Activated CD8-positive, alpha-beta T cell treated with anti-CD3 and anti-CD28 coated beads, Interleukin-2, amount 10 ng/mL, durations not matched to agents 7 days and 5 days (primary cell): ENCODE measurements around the gene VSTM1. TPM values are rescaled to one million over a fixed set of nuclear protein-coding genes. Genes with fewer than 3 reads are reported as not detected.
"Not testable (repeated sequence)": the region's sequence is repeated elsewhere in the genome, so short reads cannot be mapped to it uniquely, and the experiment has no call there.

Experiments used
- ATAC-seq: fragments of 150-1000 bp; cut with Tn5 transposase; one replicate; pipeline ENCODE4 v1.10.0; 2021; ENCODE audit warnings: moderate library complexity
- CTCF ChIA-PET: fragments of 350-600 bp; sonication (Branson Sonifier 250); formaldehyde crosslinking; loops from one replicate; lab custom pipeline; 2021; ENCODE audit warnings: antibody characterized with exemption; lab: Charles Lee
- POLR2A ChIA-PET: fragments of 350-600 bp; sonication (Branson Sonifier 250); formaldehyde crosslinking; loops from one replicate; lab custom pipeline; 2021; ENCODE audit warnings: antibody characterized with exemption; lab: Charles Lee
- DNase-seq: peaks from one replicate; pipeline ENCODE4 v3.0.0-alpha.2; 2020
- H3K27ac Mint-ChIP-seq: one replicate; pipeline ENCODE4 v1.8.0; 2021; ENCODE audit warnings: mild to moderate bottlenecking, mixed read lengths
- H3K27me3 Mint-ChIP-seq: one replicate; pipeline ENCODE4 v1.8.0; 2021; ENCODE audit warnings: low read depth, mixed read lengths
- H3K36me3 Mint-ChIP-seq: one replicate; pipeline ENCODE4 v1.8.0; 2021; ENCODE audit warnings: low read depth, mixed read lengths
- H3K4me1 Mint-ChIP-seq: one replicate; pipeline ENCODE4 v1.8.0; 2021; ENCODE audit warnings: low read depth, mixed read lengths
- H3K4me3 Mint-ChIP-seq: one replicate; pipeline ENCODE4 v1.8.0; 2021; ENCODE audit warnings: mild to moderate bottlenecking, mixed read lengths
- H3K9me3 Mint-ChIP-seq: one replicate; pipeline ENCODE4 v1.8.0; 2022; ENCODE audit warnings: mixed read lengths; ENCODE audit not compliant: insufficient read depth
- total RNA-seq, 2 experiments: library from RNA; stranded (reverse); gene quantifications; one replicate each; pipeline ENCODE4 v1.2.3, GENCODE V29; 2021

The VSTM1 gene, protein sequence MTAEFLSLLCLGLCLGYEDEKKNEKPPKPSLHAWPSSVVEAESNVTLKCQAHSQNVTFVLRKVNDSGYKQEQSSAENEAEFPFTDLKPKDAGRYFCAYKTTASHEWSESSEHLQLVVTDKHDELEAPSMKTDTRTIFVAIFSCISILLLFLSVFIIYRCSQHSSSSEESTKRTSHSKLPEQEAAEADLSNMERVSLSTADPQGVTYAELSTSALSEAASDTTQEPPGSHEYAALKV
- total RNA-seq, result not detected

DNA sequence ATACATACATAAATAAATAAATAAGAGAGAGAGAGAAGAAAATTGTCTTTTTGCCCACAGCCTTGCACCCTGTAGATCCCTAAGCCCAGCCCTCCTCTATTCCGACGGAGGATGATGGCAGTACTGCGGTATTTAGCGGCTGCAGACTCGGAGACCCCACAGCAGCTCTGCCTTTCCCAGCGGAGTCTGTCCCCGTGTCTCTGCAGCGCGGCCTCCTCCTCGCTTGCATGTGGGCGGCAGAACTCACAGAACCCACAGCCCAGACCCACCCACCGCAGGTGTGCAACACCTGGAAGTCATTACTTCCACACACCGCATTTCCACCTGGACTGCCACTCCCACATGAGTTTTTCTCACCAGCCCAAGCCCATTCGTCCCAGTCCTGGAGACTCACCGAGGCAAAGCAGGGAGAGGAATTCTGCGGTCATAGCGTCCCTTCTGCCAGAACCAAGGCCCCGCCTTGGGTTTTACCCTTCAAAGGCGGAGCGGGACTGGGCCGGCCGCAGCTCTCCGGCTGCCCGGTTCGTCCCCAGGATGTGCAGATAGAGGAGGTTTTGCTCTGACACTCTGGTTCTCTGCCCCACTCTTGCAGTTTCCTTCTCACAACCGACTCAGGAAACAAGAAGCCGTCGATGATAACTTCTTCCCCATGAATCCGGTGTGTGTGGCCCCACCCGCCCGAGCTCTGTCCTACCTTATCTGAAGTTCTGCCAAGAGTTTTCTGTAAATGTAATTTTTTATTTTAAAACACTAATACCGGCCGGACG is at the start of gene VSTM1:
Gene VSTM1 (minus strand): TSS at position 548 of the 767 bp plus-strand sequence. CDS start 120 bp downstream, at position 428.
- DNase-seq (no peak), ATAC-seq (no peak)
- Mint-ChIP-seq H3K36me3 (no peaks in the 10 kb centered on the region), H3K4me3 (no peak within 1 kb of the TSS), H3K4me1 (no peaks in the 10 kb centered on the region), H3K9me3 (no peaks in the 10 kb centered on the region), H3K27ac (no peak within 1 kb of the TSS), H3K27me3 (peaks cover 3% of the 10 kb centered on the region)
- CTCF ChIA-PET, result no interaction called here
- POLR2A ChIA-PET, result no interaction called here

DNA sequence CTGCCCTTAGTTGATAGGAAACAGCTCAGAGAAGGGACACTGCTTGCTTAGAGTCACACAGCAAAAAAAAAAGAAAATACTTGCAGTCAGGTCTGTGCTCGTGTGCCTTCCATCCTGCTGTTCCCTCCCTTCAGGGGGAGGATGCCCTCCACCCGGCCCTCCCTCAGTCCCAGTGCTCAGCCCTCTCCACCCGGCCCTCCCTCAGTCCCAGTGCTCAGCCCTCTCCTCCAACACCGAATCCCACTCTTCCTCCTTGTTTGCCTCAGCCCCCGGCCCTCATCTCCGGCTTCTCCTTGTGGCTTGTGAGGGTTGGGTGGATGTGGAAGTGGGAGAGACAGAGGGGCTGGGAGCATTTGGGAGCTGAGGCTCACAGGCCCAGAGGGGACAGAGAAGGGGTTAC is 46.0 kb upstream of the VSTM1 start:
- Mint-ChIP-seq H3K36me3 (peaks cover 59% of the 10 kb centered on the region), H3K4me1 (peaks cover 24% of the 10 kb centered on the region)
- ATAC-seq, result no peak

DNA sequence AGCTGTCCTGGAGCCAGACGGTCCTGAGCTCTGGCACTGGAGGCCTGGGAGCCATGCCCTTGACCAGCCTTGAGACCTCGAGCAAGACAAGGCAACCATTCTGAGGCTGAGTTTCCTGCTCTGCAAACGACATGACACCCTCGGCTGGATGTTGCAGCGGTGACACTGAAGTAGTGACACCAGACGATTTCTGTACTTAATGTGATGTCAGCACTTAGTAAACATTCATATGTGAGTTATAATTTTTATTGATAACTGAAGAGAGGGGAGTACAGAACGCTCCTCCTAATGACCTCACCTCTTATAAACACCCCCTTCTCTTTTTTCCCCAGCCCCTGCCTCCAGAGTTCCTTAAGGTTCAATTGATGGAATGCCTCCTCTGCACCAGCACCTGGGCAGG is 44.8 kb upstream of the VSTM1 start:
- Mint-ChIP-seq H3K27ac (no peak overlapping the region), H3K4me1 (peaks cover 19% of the 10 kb centered on the region), H3K27me3 (no peaks in the 10 kb centered on the region), H3K9me3 (no peaks in the 10 kb centered on the region), H3K4me3 (no peak overlapping the region), H3K36me3 (peaks cover 51% of the 10 kb centered on the region)
- ATAC-seq, result no peak
- POLR2A ChIA-PET, result interaction anchor here (0.7 kb wide), 1 partner anchor 8 kb away, joined by 3 read pairs; no protein-coding TSS in a partner anchor
- CTCF ChIA-PET, result no interaction called here
- DNase-seq, result no peak

More for the DNA sequence above, 46.0 kb upstream of the VSTM1 start:
- Mint-ChIP-seq H3K27ac (no peak overlapping the region), H3K27me3 (no peaks in the 10 kb centered on the region), H3K4me3 (no peak overlapping the region), H3K9me3 (no peaks in the 10 kb centered on the region)
- DNase-seq, result no peak
- ChIA-PET CTCF (no interaction called here), POLR2A (no interaction called here)

DNA sequence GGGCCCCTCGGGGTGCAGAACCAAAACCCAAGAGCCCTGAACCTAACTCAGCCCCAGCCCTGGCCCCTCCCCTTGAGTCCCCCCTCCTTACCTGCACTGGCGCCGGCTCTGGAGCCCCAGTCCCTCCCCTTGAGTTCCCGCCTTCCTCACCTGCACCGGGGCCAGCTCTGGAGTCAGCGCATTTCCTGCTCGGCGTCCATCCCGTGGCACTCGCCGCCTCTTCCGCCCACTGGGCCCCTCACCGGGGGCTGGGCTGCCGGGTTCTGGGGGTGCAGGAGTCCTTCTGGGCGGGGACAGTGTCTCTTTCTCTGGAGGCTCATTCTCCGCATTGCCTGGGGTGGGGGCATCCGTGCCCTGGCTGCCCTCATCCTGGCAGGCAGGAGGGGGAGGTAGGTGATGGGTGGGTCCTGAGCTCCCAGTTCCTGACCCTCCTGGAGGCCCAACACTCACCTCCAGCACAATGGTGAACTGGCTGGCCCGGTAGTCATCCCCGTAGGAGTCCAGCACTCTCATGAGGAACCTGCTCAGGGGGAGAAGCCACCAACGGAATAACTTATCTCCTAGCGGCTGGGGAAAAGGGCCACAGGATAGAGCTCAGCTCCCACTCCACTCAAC is 44.3 kb upstream of the VSTM1 start:
- no peak for DNase-seq
- no peaks in the 10 kb centered on the region for H3K9me3 Mint-ChIP-seq
- ATAC-seq, result no peak
- H3K4me1 Mint-ChIP-seq, result peaks cover 19% of the 10 kb centered on the region
- H3K27me3 Mint-ChIP-seq, result no peaks in the 10 kb centered on the region
- peaks cover 49% of the 10 kb centered on the region for H3K36me3 Mint-ChIP-seq
- ChIA-PET POLR2A (no interaction called here), CTCF (no interaction called here)
- no peak overlapping the region for H3K27ac Mint-ChIP-seq
- H3K4me3 Mint-ChIP-seq, result no peak overlapping the region

DNA sequence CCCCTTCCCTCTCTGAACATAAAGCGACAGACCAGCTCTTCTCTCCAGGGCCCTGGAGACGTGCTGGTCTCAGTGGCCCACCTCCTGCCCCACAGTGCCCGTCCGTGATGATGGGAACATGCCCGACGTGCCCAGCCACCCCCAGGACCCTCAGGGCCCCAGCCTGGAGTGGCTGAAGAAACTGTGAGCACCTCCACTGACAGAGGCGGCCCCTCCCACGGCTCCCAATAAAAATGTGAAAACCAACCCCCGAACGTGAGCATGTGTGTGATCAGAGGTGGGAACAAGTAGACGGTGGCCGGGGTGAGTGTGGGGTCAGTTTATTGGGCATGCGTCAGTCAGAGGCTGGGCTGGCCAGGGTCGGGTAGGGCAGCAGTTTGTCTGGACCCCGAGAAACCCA is 43.0 kb upstream of the VSTM1 start:
- CTCF ChIA-PET, result no interaction called here
- no peaks in the 10 kb centered on the region for H3K27me3 Mint-ChIP-seq
- POLR2A ChIA-PET, result no interaction called here
- peaks cover 24% of the 10 kb centered on the region for H3K4me1 Mint-ChIP-seq
- no peaks in the 10 kb centered on the region for H3K9me3 Mint-ChIP-seq
- H3K36me3 Mint-ChIP-seq, result peaks cover 43% of the 10 kb centered on the region
- no peak overlapping the region for H3K27ac Mint-ChIP-seq
- DNase-seq, result no peak
- H3K4me3 Mint-ChIP-seq, result no peak overlapping the region
- no peak for ATAC-seq

DNA sequence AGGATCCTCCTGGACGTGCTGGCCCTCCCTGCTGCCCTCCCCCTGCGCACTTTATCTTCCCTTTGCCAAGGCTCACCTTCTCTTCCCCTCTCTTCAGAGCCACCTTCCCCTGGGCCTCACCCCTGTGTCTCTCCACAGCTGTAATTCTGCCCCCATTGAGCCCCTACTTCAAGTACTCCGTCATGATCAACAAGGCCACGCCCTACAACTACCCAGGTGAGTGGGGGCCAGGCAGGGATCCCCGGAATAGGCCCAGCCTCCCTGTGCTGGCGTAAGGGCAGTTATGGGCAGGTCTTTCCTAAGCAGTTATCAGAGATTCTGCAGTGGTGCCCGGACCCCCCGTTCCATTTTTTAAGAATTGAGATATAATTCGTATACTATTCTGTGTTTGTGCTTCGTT is 42.1 kb upstream of the VSTM1 start:
- H3K36me3 Mint-ChIP-seq, result peaks cover 41% of the 10 kb centered on the region
- POLR2A ChIA-PET, result no interaction called here
- no peak overlapping the region for H3K4me3 Mint-ChIP-seq
- CTCF ChIA-PET, result no interaction called here
- no peaks in the 10 kb centered on the region for H3K27me3 Mint-ChIP-seq
- H3K4me1 Mint-ChIP-seq, result peaks cover 27% of the 10 kb centered on the region
- no peaks in the 10 kb centered on the region for H3K9me3 Mint-ChIP-seq
- peak overlapping the region; percentile 21 for H3K27ac Mint-ChIP-seq
- no peak for DNase-seq
- ATAC-seq, result no peak

DNA sequence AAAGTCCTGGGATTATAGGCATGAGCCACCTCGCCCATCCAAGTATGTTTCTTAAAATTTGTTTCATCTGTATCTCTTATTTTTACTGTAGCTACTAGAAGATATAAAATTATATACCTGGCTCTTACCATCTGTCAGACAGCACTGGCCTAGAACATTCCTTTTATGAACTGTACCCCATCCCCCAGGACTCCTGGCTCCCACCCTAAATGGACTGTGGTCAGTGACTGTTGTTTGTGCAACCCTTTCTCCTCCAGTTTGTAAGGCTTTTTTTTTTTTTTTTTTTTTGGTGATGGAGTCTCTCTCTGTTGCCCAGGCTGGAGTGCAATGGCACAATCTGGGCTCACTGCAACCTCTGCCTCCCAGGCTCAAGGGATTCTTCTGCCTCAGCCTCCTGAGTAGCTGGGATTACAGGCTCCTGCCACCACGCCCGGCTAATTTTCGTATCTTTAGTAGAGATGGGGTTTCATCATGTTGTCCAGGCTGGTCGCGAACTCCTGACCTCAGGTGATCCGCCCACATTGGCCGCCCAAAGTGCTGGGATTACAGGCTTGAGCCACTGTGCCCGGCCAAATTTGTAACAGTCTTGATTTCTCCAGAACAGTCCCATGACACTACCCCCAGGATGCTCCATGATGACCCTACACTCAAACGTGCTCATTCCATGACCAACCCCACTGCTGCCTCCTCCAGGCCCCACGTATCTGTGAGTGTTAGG is 41.5 kb upstream of the VSTM1 start:
- Mint-ChIP-seq H3K27ac (peak overlapping the region; percentile 21), H3K27me3 (no peaks in the 10 kb centered on the region), H3K4me3 (no peak overlapping the region), H3K4me1 (peaks cover 27% of the 10 kb centered on the region), H3K9me3 (no peaks in the 10 kb centered on the region), H3K36me3 (peaks cover 37% of the 10 kb centered on the region)
- ChIA-PET CTCF (interaction anchor here (0.9 kb wide), 1 partner anchor 161 kb away, joined by 3 read pairs; no protein-coding TSS in a partner anchor), POLR2A (no interaction called here)
- DNase-seq (no peak), ATAC-seq (no peak)

DNA sequence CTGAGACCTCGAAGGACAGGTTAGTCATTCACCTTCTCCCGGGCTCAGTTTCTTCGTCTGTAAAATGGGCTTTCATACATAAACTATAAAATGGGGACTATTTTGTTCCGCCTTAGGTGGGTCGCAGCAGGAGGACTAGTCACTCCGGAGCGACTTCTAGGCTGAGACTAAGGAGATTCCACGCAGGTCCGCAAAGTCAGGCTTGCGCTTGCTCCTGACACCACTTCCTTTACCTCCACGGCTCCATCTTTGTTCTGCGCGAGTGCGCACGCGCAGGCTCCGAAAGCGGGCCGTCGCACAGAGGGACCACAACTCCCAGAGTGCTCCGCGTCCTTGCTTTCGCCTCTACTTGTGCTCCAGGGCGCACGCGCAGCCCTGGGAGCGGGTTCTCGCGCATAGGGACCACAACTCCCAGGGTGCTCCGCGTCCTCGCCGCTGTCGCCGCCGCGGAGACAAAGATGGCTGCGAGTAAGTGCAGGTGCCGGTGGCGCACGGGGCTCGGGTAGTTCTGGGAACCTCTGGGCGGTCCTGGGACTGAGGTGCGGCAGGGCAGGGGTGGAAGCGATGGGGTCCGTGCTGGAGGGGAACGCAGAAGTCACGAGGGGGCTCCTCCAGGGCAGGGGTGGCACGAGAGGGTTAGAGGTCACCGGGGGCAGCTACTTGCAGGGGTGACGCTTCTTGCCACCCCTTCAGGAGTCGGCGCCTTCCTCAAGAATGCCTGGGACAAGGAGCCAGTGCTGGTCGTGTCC is 38.9 kb upstream of the VSTM1 start, which contains the start of gene NDUFA3:
Gene NDUFA3 (plus strand): TSS at position 435 of the 749 bp plus-strand sequence. CDS start 24 bp downstream, at position 459.
- CTCF ChIA-PET, result interaction anchor here (1.7 kb wide), 1 partner anchor 16 kb away, joined by 3 read pairs; no protein-coding TSS in a partner anchor
- peak within 1 kb of the TSS; percentile 98 for H3K4me3 Mint-ChIP-seq
- peaks cover 23% of the 10 kb centered on the region for H3K36me3 Mint-ChIP-seq
- POLR2A ChIA-PET, result interaction anchor here (3.1 kb wide), 1 partner anchor 12 kb away, joined by 21 read pairs; the partner anchor contains the start of genes PRPF31 and TFPT
- H3K27ac Mint-ChIP-seq, result peak within 1 kb of the TSS; percentile 97
- DNase-seq (peak; percentile 99), ATAC-seq (peak; percentile 99)
- H3K27me3 Mint-ChIP-seq, result no peaks in the 10 kb centered on the region
- no peaks in the 10 kb centered on the region for H3K9me3 Mint-ChIP-seq
- H3K4me1 Mint-ChIP-seq, result peaks cover 27% of the 10 kb centered on the region

DNA sequence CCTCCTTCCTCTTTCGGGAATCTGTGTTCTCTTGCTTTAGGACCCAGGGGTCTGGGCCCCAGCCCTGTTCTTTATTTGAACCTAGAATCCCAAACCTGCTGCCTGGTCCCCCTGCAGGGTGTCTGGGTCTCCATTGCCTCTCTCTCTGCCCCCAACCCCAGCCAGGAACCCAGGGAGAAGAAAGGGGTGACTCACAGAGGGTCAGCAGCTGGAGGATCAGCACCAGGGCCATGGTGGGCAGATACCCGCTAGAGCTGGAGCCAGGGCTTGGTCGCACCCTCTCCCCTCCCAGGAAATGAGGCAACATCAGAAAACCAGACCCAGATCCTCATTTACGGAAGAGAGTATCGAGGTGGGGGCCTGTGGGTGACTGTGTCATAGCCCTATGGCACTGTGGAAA is 36.9 kb upstream of the VSTM1 start, which contains the start of gene OSCAR:
Gene OSCAR (minus strand): TSS at position 243 of the 400 bp plus-strand sequence. CDS start 11 bp downstream, at position 232.
- H3K4me3 Mint-ChIP-seq, result peak within 1 kb of the TSS; percentile 5
- DNase-seq (no peak), ATAC-seq (no peak)
- H3K27ac Mint-ChIP-seq, result peak within 1 kb of the TSS; percentile 27
- H3K36me3 Mint-ChIP-seq, result peaks cover 6% of the 10 kb centered on the region
- CTCF ChIA-PET, result no interaction called here
- H3K9me3 Mint-ChIP-seq, result no peaks in the 10 kb centered on the region
- POLR2A ChIA-PET, result interaction anchor here (1.3 kb wide), 1 partner anchor 15 kb away, joined by 3 read pairs; the partner anchor contains the start of genes PRPF31 and TFPT
- peaks cover 5% of the 10 kb centered on the region for H3K27me3 Mint-ChIP-seq
- H3K4me1 Mint-ChIP-seq, result peaks cover 32% of the 10 kb centered on the region

DNA sequence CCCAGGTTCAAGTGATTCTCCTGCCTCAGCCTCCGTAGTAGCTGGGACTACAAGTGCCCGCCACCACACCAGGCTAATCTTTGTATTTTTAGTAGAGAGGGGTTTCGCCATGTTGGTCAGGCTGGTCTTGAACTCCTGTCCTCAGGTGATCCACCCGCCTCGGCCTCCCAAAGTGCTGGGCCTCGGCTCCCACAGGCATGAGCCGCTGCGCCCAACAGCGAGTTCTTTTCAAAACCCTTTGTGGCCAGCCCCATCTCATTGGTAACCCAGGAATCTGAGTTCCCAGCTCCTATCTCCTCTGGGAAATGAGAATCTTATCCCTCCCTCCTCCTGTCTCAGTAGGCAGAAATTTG is 36.2 kb upstream of the VSTM1 start:
- H3K36me3 Mint-ChIP-seq, CTCF ChIA-PET, H3K4me3 Mint-ChIP-seq, DNase-seq, H3K27ac Mint-ChIP-seq, H3K9me3 Mint-ChIP-seq, H3K27me3 Mint-ChIP-seq, ATAC-seq: not testable (repeated sequence)
- peaks cover 32% of the 10 kb centered on the region for H3K4me1 Mint-ChIP-seq
- POLR2A ChIA-PET, result interaction anchor here (0.6 to 1.3 kb wide), 2 partner anchors 9 to 15 kb away, joined by 3 read pairs; partner anchors contain the start of genes PRPF31 and TFPT
